Activated CD8-positive, alpha-beta memory T cell treated with anti-CD3 and anti-CD28 coated beads, Interleukin-2, amount 10 ng/mL, durations not matched to agents 7 days and 5 days (primary cell): ENCODE measurements around the gene LETM1. TPM values are rescaled to one million over a fixed set of nuclear protein-coding genes. Genes with fewer than 3 reads are reported as not detected.
"Not testable (repeated sequence)": the region's sequence is repeated elsewhere in the genome, so short reads cannot be mapped to it uniquely, and the experiment has no call there.

ENCODE experiments used
- ATAC-seq: fragments of 150-1000 bp; cut with Tn5 transposase; one replicate; pipeline ENCODE4 v1.10.0; 2021; ENCODE audit warnings: moderate library complexity
- CTCF ChIA-PET: fragments of 350-600 bp; sonication (Branson Sonifier 250); formaldehyde crosslinking; loops from one replicate; lab custom pipeline; 2021; ENCODE audit warnings: antibody characterized with exemption; lab: Charles Lee
- DNase-seq: peaks from one replicate; pipeline ENCODE4 v3.0.0-alpha.2; 2020
- H3K27ac Mint-ChIP-seq: one replicate; pipeline ENCODE4 v1.8.0; 2021; ENCODE audit warnings: mild to moderate bottlenecking, mixed read lengths
- H3K27me3 Mint-ChIP-seq: one replicate; pipeline ENCODE4 v1.8.0; 2021; ENCODE audit warnings: mixed read lengths
- H3K36me3 Mint-ChIP-seq: one replicate; pipeline ENCODE4 v1.8.0; 2021; ENCODE audit warnings: mild to moderate bottlenecking, mixed read lengths
- H3K4me1 Mint-ChIP-seq: one replicate; pipeline ENCODE4 v1.8.0; 2021; ENCODE audit warnings: mixed read lengths
- H3K4me3 Mint-ChIP-seq: one replicate; pipeline ENCODE4 v1.8.0; 2021; ENCODE audit warnings: mild to moderate bottlenecking, moderate library complexity, mixed read lengths
- H3K9me3 Mint-ChIP-seq: one replicate; pipeline ENCODE4 v1.8.0; 2022; ENCODE audit warnings: low read depth, mixed read lengths
- total RNA-seq, 2 experiments: library from RNA; stranded (reverse); gene quantifications; one replicate each; pipeline ENCODE4 v1.2.3, GENCODE V29; 2021

The LETM1 gene
- total RNA-seq, 2 experiments from 2014 or later, result 51.1 to 73.7 TPM

DNA sequence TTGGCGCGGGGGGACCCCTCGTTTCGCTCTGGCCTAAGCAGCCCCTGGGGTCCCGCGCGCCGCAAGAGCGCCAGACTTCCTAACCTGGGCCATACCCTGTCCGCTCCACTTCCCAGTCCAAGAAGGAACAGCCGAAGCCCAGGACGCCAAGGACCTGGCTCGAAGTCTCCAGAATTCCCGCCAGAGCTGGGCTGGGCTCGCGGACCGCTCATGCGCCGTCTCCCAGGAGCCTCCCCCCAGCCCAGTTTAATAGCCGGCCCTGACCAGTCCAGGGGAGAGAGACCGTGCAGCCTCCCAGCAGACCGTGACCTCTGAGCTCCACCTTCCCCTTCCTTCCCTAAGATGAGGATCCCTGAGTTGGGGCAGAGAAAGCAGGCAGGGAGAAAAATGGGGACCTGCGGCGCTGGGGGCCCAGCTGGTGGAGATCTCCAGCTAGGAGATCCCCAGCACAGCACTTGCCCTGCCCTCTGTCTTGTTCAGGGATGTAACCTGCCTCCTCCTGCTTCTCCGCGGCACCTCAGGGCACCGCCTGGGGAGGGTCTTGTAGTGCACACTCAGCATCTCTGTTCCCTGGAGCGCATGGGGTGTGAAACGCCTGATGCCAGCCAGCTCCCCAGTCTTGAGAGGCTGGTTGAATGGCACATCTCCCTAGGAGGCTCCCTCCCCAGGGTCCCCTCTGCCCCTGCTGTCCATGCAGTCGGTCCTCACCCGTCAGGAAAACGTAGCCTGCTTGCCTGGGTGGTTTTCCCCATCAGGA lies 1.2 kb upstream of the LETM1 start:
- DNase-seq (no peak), ATAC-seq (no peak)
- no peaks in the 10 kb centered on the region for H3K27me3 Mint-ChIP-seq
- CTCF ChIA-PET, result interaction anchor here (1.0 to 3.9 kb wide), 5 partner anchors 14 to 130 kb away, joined by 3 to 23 read pairs (median 4); partner anchors contain the start of gene NSD2
- H3K27ac Mint-ChIP-seq, result peak overlapping the region; percentile 65
- peak overlapping the region; percentile 78 for H3K4me3 Mint-ChIP-seq
- no peaks in the 10 kb centered on the region for H3K9me3 Mint-ChIP-seq
- peaks cover 2% of the 10 kb centered on the region for H3K36me3 Mint-ChIP-seq
- peaks cover 45% of the 10 kb centered on the region for H3K4me1 Mint-ChIP-seq

DNA sequence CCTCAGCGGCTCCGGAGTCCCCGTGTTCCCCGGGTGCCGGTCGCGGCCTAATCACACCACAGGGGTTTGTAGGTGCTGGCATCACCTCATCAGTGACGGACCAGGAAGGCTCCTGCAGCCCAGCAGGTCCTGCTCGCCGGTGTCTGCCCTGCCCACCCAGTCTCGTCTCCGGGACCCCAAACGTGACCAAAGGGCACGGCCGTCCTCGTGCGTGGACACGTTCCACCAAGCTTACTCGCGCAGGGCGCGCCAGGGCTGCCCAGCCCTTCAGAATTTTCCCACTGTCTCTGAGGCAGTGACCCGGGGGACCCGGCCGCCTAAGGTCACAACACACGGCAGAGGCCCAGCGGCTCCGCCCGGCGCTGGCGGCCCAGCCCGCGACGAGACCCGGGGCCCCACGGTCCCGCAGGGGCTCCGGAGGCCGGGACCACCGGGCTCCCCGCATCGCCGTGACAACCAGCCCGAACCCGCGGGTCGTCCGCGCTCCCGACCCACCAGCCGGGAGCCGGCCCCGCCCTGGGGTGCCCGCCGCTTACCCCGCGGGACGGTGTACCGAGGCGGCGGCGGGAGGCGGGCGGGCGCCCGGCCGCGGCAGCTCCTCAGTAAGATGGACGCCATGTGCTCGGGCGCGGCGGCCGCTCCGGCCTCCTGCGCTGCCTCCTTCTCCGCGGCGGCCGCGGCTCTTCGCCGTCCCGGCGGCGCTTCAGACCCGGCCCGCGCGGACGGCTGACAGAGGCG lies 454 bp downstream of the LETM1 start:
- Mint-ChIP-seq H3K27me3 (no peaks in the 10 kb centered on the region), H3K27ac (peak overlapping the region; percentile 61), H3K36me3 (peaks cover 2% of the 10 kb centered on the region), H3K9me3 (no peaks in the 10 kb centered on the region), H3K4me1 (peaks cover 46% of the 10 kb centered on the region), H3K4me3 (peak overlapping the region; percentile 73)
- DNase-seq (peak; percentile 60), ATAC-seq (peak; percentile 3)
- CTCF ChIA-PET, result interaction anchor here (0.6 to 3.9 kb wide), 7 partner anchors 15 to 162 kb away, joined by 3 to 23 read pairs (median 4); partner anchors contain the start of gene NSD2

DNA sequence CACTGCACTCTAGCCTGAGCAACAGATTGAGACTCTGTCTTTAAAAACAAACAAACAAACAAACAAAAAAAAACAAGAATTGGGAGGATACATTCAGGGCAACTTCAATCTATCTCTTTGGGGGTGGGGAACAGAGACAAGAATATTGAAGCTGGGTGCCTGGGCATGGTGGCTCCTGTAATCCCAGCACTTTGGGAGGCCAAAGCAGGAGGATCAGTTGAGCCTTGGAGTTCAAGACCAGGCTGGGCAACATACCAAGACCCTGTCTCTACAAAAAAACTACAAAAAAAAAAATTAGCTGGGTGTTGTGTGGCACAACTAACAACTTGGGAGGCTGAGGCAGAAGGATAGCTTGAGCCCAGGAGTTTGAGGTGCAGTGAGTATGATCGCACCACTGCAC lies 1.2 kb downstream of the LETM1 start:
- Mint-ChIP-seq H3K36me3 (peaks cover 2% of the 10 kb centered on the region), H3K4me1 (peaks cover 49% of the 10 kb centered on the region), H3K4me3 (peak overlapping the region; percentile 73), H3K27ac (peak overlapping the region; percentile 61), H3K9me3 (no peaks in the 10 kb centered on the region), H3K27me3 (no peaks in the 10 kb centered on the region)
- ATAC-seq, result no peak
- no peak for DNase-seq
- CTCF ChIA-PET, result interaction anchor here (1.1 to 3.9 kb wide), 3 partner anchors 45 to 161 kb away, joined by 3 to 23 read pairs (median 5); no protein-coding TSS in a partner anchor

GRCh38 chr4:1852904-1853623 lies 2.9 kb downstream of the LETM1 start:
- ATAC-seq (no peak), DNase-seq (no peak)
- Mint-ChIP-seq H3K36me3 (peaks cover 2% of the 10 kb centered on the region), H3K9me3 (no peaks in the 10 kb centered on the region), H3K4me3 (no peak overlapping the region), H3K27ac (no peak overlapping the region), H3K27me3 (no peaks in the 10 kb centered on the region), H3K4me1 (peaks cover 49% of the 10 kb centered on the region)
- CTCF ChIA-PET, result interaction anchor here (1.1 to 1.4 kb wide), 2 partner anchors 47 to 107 kb away, joined by 3 to 4 read pairs; no protein-coding TSS in a partner anchor

DNA sequence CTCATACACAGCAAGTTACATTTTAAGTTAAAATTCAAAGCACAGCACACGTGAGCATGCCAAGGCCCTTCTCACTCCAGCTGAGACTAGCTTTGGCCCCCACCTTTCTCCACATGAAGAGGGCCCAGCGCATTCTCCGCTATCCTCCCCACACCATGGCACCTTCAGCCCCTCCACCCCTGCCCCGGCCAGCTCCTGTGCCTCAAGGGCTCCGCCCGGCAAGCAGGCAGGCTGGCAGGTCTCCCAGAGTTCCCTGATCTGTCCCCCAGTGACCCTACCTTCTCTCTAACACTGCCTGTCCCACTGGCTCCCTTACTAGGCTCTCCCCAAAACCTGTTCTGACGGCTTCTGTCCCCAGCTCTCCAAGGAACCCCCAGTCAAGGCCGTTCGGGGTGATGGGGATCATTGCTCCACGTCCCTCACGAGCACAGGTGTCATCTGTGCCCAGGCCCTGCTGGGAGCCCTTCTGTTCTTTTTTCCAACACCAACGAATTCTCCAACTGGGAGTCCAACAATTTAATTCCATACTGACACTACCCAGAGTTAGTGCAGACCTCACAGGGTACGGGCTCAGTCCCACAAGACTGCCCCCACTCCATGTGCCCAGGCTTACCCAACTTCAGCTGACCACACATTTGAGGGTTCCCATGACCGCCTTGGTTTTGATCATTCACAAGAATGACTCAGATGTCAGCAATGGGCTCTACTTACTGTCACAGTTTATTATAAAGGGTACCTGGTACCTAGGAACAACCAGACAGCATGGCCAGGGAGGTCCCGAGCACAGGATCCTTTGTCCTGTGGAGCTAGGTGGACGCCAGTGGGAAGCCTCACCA lies 4.2 kb downstream of the LETM1 start:
- H3K4me1 Mint-ChIP-seq, result peaks cover 40% of the 10 kb centered on the region
- CTCF ChIA-PET, result interaction anchor here (1.1 to 1.5 kb wide), 4 partner anchors 11 to 48 kb away, joined by 3 to 4 read pairs (median 4); no protein-coding TSS in a partner anchor
- no peaks in the 10 kb centered on the region for H3K27me3 Mint-ChIP-seq
- no peak for DNase-seq
- H3K36me3 Mint-ChIP-seq, result peaks cover 5% of the 10 kb centered on the region
- H3K27ac Mint-ChIP-seq, result peak overlapping the region; percentile 50
- no peaks in the 10 kb centered on the region for H3K9me3 Mint-ChIP-seq
- no peak overlapping the region for H3K4me3 Mint-ChIP-seq
- no peak for ATAC-seq

DNA sequence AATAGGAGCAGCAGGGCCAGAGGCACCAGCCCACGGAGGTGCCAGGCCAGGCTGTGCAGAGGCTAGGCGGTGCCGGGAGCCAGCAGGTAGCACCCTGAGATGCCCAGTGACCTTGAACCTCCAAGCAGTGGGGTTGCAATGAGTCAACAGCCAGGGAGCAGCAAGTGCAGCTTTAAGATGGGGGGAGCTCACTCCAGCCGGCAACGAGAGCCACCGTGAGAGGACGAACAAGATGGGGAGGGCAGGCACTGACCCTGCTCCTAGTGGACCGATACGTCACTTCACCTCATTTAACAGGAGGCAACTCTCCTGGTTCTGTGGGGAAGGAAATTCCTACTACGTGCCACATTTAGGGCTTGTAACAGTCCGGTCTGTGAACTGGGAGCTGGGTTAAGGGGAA lies 4.8 kb downstream of the LETM1 start:
- no peak overlapping the region for H3K4me3 Mint-ChIP-seq
- H3K36me3 Mint-ChIP-seq, result peaks cover 10% of the 10 kb centered on the region
- no peak overlapping the region for H3K27ac Mint-ChIP-seq
- H3K9me3 Mint-ChIP-seq, result no peaks in the 10 kb centered on the region
- H3K27me3 Mint-ChIP-seq, result no peaks in the 10 kb centered on the region
- DNase-seq, result no peak
- ATAC-seq, result no peak
- peaks cover 39% of the 10 kb centered on the region for H3K4me1 Mint-ChIP-seq
- CTCF ChIA-PET, result interaction anchor here (1.1 to 1.5 kb wide), 3 partner anchors 12 to 48 kb away, joined by 3 to 4 read pairs (median 4); no protein-coding TSS in a partner anchor

GRCh38 chr4:1850276-1850675 lies 5.7 kb downstream of the LETM1 start:
- H3K27me3 Mint-ChIP-seq, result no peaks in the 10 kb centered on the region
- H3K4me1 Mint-ChIP-seq, result peaks cover 39% of the 10 kb centered on the region
- CTCF ChIA-PET, result no interaction called here
- H3K4me3 Mint-ChIP-seq, result no peak overlapping the region
- no peaks in the 10 kb centered on the region for H3K9me3 Mint-ChIP-seq
- peaks cover 10% of the 10 kb centered on the region for H3K36me3 Mint-ChIP-seq
- ATAC-seq (no peak), DNase-seq (no peak)
- no peak overlapping the region for H3K27ac Mint-ChIP-seq

GRCh38 chr4:1846580-1846979 lies 9.4 kb downstream of the LETM1 start:
- Mint-ChIP-seq H3K27me3 (no peaks in the 10 kb centered on the region), H3K36me3 (peaks cover 10% of the 10 kb centered on the region), H3K9me3 (no peaks in the 10 kb centered on the region), H3K4me1 (peaks cover 15% of the 10 kb centered on the region), H3K4me3 (no peak overlapping the region), H3K27ac (no peak overlapping the region)
- CTCF ChIA-PET, result interaction anchor here (0.8 to 1.3 kb wide), 3 partner anchors 53 to 153 kb away, joined by 3 to 5 read pairs (median 3); no protein-coding TSS in a partner anchor
- DNase-seq, result no peak
- ATAC-seq, result no peak

DNA sequence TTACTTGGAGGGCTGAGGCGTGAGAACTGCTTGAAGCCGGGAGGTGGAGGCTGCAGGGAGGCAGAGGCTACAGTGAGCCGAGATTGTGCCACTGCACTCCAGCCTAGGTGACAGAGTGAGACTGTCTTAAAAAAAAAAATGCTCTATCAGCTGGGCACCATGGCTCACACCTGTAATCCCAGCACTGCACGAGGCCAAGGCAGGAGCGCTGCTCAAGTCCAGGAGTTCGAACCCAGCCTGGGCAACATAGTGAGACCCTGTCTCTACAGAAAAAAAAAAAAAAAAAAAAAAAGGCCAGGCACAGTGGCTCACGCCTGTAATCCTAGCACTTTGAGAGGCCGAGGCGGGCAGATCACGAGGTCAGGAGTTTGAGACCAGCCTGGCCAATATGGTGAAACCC lies 11.3 kb downstream of the LETM1 start:
- not testable (repeated sequence) for ATAC-seq, DNase-seq, H3K27me3 Mint-ChIP-seq, H3K4me3 Mint-ChIP-seq, H3K27ac Mint-ChIP-seq, H3K9me3 Mint-ChIP-seq
- Mint-ChIP-seq H3K4me1 (peaks cover 14% of the 10 kb centered on the region), H3K36me3 (peaks cover 10% of the 10 kb centered on the region)
- CTCF ChIA-PET, result interaction anchor here (0.7 to 1.3 kb wide), 3 partner anchors 10 to 95 kb away, joined by 3 to 4 read pairs (median 3); no protein-coding TSS in a partner anchor

DNA sequence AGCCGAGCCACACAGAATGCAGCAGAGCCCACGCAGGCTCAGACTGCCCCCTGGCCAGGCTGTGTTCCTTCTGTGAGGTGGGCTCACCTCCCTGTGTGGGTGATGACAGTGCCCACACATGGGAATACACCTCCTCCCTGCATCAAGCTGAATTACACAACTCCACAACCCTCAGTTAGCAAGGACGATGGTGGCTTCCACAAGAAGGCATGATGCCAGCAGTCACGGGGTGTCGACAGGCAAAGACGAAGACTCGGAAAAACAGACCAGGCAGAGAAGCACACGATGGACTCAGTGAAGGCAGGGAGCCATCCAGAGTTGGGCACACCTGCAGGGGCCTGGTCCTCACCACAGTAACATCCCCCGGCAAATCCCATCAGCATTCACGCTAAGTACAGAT lies 12.1 kb downstream of the LETM1 start:
- no peaks in the 10 kb centered on the region for H3K9me3 Mint-ChIP-seq
- H3K27me3 Mint-ChIP-seq, result no peaks in the 10 kb centered on the region
- ATAC-seq (no peak), DNase-seq (no peak)
- CTCF ChIA-PET, result interaction anchor here (0.6 to 1.3 kb wide), 2 partner anchors 94 to 651 kb away, joined by 3 to 4 read pairs; no protein-coding TSS in a partner anchor
- no peak overlapping the region for H3K27ac Mint-ChIP-seq
- peaks cover 14% of the 10 kb centered on the region for H3K4me1 Mint-ChIP-seq
- H3K4me3 Mint-ChIP-seq, result no peak overlapping the region
- peaks cover 15% of the 10 kb centered on the region for H3K36me3 Mint-ChIP-seq

- CTCF ChIA-PET, result interaction anchor here (0.6 kb wide), 1 partner anchor 651 kb away, joined by 4 read pairs; no protein-coding TSS in a partner anchor
- H3K9me3 Mint-ChIP-seq, result no peaks in the 10 kb centered on the region
- peaks cover 14% of the 10 kb centered on the region for H3K4me1 Mint-ChIP-seq
- peaks cover 15% of the 10 kb centered on the region for H3K36me3 Mint-ChIP-seq
- DNase-seq, result no peak
- ATAC-seq, result no peak
- no peak overlapping the region for H3K4me3 Mint-ChIP-seq
- no peak overlapping the region for H3K27ac Mint-ChIP-seq
- H3K27me3 Mint-ChIP-seq, result no peaks in the 10 kb centered on the region
These were observed 12.9 kb downstream of the LETM1 start for GRCh38 chr4:1842993-1843448.

DNA sequence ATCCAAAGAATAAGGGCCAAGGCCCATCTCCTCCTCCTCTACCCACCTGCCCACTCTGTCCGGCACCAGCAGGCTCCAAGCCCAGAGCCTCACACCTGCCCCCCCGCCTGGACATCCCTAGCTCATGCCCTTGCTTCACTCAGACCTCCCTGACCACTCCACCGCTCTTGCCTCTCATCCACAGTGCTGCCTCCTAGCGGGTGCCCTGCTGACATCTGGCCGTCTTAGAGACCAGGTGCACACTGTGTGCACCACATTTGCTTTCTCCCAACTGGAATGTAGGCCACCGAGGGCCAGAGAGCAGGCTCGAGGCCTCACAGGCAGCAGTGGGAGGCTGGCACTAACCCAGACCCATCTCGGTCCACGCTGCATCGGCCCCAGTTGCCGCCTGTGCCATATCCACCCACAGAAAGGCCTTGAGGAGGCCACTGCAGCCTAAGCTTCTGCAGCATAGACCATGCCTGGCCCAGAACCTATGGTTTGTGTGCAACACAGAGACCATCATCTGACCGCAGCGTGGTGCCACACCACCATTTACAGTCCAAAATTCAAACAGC lies 13.5 kb downstream of the LETM1 start:
- peaks cover 15% of the 10 kb centered on the region for H3K36me3 Mint-ChIP-seq
- DNase-seq, result no peak
- no peak for ATAC-seq

More for the DNA sequence above, 13.5 kb downstream of the LETM1 start:
- Mint-ChIP-seq H3K9me3 (no peaks in the 10 kb centered on the region), H3K27me3 (no peaks in the 10 kb centered on the region), H3K4me1 (peaks cover 14% of the 10 kb centered on the region), H3K27ac (no peak overlapping the region), H3K4me3 (no peak overlapping the region)
- CTCF ChIA-PET, result no interaction called here
